Measurements from ENCODE around the gene DCAF17.

Gene DCAF17, protein sequence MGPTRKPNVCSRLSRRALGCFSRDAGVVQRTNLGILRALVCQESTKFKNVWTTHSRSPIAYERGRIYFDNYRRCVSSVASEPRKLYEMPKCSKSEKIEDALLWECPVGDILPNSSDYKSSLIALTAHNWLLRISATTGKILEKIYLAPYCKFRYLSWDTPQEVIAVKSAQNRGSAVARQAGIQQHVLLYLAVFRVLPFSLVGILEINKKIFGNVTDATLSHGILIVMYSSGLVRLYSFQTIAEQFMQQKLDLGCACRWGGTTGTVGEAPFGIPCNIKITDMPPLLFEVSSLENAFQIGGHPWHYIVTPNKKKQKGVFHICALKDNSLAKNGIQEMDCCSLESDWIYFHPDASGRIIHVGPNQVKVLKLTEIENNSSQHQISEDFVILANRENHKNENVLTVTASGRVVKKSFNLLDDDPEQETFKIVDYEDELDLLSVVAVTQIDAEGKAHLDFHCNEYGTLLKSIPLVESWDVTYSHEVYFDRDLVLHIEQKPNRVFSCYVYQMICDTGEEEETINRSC

GRCh38 chr2:171434013-171434989 is at the start of gene DCAF17:
Gene DCAF17, plus strand, starts transcription at chr2:171434226. Its CDS starts 352 bp downstream, at chr2:171434578.
- peak; percentile 57 for DNase-seq

DNA sequence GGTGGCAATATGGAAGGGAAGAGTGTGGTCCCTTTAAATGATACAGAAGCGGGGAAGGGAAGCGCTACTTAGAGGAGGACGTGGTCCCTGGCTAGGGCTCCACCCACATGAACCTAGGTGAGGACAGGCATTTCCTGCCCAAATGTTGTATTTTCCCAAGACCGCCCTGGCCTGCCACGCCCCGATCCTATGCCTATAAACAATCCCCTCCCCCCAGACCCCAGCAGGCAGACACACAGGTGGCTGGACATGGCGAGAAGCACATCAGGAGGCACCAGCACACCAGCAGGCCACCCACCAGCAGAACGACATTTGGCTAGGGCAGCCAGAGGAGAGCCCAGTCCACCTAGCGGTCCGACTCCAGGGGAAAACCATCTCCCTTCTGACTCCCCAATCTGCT is 47.4 kb upstream of the DCAF17 start:
- no peak for DNase-seq

GRCh38 chr2:171387052-171387451 is 47.0 kb upstream of the DCAF17 start:
- no peak for DNase-seq

DNA sequence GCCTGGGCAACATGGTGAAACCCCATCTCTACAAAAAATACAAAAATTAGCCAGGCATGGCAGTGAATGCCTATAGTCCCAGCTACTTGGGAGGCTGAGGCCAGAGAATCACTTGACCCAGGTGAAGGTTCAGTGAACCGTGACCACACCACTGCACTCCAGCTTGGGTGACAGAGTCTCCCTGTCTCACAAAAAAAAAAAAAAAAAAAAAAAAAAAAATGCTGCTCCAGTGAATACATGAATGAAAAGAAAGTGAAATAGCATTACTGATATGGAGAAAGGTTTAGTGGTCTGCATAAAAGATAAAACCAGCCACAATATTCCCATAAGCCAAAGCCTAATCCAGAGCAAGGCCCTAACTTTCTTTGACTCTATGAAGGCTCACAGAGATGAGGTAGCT is 44.7 kb upstream of the DCAF17 start:
- no peak for DNase-seq

DNA sequence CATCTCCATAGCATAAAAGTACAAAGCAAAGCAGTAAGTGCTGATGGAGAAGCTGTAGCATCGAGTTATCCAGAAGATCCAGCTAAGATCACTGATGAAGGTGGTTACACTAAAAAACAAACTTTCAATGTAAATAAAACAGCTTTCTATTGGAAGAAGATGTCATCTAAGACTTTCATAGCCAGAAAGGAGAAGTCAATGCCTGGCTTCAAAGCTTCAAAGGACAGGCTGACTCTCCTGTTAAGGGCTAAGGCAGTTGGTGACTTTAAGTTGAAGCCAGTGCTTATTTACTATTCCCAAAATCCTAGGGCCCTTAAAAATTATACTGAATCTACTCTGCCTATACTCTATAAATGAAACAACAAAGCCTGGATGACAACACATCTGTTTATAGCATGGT is 44.2 kb upstream of the DCAF17 start:
- DNase-seq, result no peak

DNA sequence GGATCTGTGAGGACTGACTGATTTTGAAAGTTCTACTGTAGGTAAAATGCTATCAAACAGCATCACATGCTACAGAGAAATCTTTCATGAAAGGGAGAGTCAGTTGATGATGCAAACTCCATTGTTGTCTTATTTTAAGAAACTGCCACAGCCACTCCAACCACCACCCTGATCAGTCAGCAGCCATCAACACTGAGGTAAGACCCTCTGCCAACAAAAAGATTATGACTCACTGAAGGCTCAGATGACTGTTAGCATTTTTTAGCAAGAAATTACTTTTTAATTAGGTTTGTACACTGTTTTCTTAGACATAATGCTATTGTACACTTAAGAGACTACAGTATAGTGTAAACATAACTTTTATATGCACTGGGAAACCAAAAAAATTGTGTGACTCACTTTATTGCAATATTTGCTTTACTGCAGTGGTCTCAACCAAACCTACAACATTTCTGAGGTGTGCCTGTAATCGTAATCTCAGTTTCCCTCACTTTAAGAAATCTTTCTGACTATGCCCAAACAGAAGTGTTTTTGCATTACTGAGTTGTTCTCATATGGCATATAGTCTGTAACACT is 43.0 kb upstream of the DCAF17 start:
- no peak for DNase-seq

GRCh38 chr2:171391532-171391931 is 42.5 kb upstream of the DCAF17 start:
- no peak for DNase-seq

GRCh38 chr2:171393487-171393886 is 40.5 kb upstream of the DCAF17 start:
- no peak for DNase-seq

DNA sequence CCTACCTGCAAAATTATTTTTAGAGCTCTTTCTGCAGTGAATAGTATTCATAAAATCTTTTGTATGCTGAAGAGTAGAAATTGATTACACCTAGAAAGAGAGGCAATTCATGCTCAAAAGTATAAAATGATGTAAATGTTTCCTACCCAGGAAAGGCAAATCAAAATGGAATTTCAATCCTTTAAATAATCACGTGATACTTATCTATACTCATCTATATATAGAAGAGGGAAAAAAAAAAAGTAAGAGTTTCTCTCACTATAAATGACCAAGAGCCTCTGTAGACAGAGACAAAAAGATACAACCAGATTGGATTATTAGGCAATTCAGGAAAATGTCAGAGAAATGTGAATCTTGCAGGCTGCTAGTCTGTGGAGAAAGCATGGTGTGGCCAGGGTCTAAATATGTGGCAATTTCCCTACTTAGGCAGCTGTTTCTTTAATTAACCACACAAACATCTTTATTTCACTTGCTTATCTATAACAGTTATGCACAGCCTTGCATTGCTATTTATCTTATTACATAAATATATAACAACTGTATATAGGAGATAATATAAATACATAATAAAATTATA is 39.8 kb upstream of the DCAF17 start:
- no peak for DNase-seq

- DNase-seq, result no peak
Observed at GRCh38 chr2:171399292-171399691, 34.7 kb upstream of the DCAF17 start.

DNA sequence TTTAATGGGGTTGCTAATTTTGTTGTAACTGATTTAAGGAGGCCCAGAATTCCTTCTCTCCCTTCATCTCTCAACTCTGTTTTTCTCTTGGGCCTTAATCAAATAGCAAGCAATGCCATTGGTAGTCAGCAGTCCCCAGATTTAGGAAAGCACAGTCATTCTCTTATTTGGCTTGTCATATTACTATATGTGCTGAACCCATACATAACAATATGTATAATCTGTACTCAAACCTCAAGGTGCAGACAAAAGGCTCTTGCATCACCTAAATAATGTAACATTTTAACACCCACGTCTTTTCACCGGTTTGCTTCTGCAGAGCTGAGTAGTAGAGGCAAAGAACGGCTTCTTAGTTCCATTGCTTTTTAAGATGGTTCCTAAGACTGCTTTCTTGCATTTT is 33.6 kb upstream of the DCAF17 start:
- DNase-seq, result no peak

DNA sequence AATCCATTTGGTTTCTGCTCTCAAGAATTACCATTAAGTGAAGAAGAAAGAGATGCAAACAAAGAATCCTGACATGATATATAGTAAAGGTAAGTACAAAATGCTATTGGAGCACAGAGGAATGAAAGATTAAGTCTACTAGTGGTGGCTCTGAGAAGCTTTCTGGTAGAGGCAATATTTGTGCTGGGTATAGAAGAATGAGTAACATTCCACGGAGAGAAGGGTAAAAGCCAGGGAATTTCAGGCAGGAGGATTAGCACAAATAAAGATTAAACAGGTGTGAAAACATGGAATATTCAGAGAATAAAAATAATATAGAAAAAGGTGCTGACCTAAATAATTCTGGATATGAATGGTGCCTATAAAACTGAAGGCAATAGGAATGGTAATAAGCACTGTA is 32.1 kb upstream of the DCAF17 start:
- no peak for DNase-seq

- no peak for DNase-seq
Observed at GRCh38 chr2:171402906-171403580, 31.0 kb upstream of the DCAF17 start.

DNA sequence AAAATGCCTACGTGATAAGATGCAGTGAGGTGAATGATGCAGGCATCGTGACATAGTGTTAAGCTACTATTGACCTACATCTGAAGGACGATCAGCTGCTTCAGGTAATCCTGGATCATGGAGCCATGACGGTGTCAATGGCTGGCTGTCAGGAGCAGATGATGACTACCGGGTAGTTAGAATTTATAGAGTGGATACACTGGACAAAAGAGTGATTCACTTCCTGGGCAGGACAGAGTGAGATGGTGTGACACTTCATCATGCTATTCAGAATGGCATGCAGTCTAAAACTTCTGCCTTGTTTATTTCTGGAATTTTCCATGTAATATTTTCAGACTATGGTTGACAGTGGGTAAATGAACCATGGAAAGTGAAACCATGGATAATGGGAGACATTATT is 29.8 kb upstream of the DCAF17 start:
- DNase-seq, result peak; percentile 14

DNA sequence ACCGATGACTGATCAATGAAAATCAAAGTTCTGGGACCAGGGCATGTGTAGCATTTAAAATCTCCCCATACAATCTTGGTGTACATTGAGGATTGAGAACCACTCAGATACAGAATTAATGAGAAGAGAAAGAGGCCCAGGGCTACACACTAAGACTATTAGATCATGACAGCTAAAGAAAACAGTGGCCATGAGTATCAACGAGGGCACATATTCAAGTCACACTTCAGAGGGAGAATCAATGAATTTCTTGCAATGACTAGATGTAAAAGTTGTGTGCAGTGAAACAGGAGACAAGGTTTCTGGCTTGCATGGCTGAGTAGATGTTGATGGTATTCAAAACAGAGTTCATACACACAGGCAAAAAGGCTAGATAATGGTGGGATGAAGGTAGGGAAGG is 29.3 kb upstream of the DCAF17 start:
- no peak for DNase-seq

DNA sequence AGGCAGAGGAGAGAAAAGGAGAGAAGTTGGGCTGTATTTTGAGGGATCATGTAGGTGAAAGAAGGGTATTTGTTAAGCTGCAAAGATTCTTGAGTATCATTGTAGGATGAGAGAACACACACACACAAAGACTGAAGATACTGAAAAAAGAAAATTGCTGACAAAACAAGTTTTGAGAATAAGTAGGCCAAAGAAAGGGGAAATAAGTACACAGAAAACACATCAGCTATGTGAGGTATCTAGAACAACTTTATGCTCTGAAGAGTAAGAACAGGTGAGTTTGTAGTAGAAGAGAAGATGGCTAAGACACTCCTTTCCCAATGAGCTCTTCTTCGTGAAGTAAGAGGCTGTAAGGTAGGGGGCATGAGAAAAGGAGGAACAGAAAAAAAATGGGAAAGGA is 28.5 kb upstream of the DCAF17 start:
- no peak for DNase-seq

DNA sequence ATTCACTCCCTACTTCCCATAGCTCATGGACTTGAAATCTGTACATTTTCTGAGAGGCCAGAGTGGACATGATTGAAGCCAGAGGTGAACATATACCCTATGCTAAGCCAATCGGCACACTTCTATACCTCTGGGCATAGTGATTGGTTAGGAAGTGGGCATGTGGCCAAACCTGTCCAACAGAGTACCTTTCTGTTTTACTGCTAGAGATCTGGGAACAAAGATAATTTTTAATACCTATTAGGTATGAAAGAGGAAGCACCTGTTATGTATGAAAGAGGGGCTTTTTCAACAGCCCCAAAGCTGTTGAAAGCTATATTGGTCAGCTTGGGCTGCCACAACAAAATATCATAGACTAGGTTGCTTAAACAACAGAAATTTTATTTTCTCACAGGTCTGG is 28.0 kb upstream of the DCAF17 start:
- DNase-seq, result no peak

DNA sequence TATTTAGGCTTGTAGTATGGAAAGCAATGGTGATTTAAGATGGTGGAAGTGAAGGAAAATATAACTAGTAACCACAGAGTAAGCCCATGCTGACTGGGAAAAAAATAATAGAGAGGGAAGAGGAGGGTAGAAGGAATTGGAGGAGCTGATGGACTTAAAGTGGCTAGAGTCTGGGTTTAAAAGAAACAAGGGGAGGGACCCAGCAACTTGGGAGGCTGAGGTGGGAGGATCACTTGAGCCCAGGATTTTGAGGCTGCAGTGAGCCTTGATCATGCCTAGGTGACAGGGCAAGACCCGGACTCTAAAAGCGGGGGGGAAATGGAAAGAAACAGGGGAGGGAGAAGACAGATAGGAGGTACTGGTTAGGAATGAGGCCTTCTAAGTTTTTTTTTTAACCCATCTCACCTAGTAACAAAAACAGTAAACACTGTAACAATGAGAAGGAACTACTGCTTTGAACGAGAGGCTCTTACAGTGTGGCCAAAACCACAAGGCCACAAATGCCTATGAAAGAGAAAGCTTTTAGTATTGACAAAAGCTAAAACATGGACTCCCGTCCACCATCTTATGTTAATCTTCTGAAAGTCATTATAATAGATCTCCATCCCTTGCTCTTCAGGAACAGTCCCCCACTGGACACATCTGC is 26.9 kb upstream of the DCAF17 start:
- no peak for DNase-seq

DNA sequence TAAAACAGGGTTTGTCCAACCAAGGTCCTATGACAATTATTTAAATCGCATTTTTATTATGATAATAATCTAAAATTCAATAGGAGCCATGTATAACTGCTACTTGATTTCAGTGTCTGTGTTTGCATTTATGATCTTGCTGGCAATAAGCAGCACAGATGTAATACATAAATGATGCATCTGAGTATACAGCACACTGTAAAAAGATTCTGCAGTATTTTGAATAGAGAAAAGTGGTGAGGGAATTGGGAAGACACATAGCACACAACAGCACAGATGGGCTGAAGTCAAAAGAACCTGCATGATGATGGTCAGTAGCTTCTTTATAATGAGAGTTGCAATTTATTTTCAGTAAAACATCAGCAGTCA is 26.4 kb upstream of the DCAF17 start:
- no peak for DNase-seq

DNA sequence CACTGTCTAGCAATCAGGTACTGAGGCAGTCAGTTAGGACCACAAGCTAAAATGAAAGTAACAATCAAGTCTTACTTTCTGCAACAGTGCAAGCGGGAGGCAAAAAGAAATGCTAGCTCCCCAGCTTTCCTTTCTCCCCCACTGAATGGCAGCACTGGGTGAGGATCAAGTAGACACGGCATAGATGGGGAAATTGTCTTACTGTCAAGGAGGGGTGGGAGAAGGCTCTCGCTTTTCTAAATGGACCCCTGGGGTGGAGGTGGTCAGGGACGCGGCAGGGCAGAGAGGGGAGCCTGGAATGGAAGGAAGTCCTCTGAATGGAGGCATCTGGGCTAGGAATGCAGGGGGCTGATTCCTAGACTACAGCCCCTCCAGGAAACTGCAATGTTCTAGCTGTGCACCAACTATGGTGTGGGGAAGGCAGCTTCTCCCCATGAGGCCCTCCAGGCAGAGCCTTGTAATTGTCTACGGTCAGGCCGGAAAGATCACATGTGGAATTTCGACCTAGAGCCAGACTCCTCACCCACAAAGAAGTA is 24.5 kb upstream of the DCAF17 start:
- DNase-seq, result no peak

GRCh38 chr2:171410101-171410500 is 23.9 kb upstream of the DCAF17 start:
- DNase-seq, result no peak

DNA sequence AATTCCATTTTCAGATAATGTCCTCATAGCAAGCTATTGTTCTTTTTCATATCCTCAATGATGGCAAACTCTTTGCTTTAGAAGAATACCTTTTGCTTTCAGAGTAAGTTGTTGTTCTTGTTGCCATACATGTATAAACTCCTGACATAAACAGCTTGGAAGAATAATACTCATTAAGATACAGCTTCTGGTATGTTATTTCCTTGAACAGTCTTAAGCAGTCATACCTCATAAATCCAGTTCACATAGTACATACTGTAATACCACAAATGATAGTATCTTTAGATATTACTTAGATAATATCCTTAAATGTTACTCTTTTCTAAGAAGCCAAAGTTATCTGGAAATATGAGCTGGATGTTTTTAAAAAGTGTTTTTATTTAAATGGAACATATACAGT is 23.4 kb upstream of the DCAF17 start:
- no peak for DNase-seq

Data from 8988T (cell line).